ENCODE data around the gene PLD4. TPM values are rescaled to one million over a fixed set of nuclear protein-coding genes. Genes with fewer than 3 reads are reported as not detected.
"Not testable (repeated sequence)": the region's sequence is repeated elsewhere in the genome, so short reads cannot be mapped to it uniquely, and the experiment has no call there.

The PLD4 gene
- total and polyA plus RNA-seq, 9 of the 15 experiments (the other 6 are each of a cell fraction or from before 2014, with no cell fraction given), result 0.18 to 0.24 TPM; not detected in 7

GRCh38 chr14:104904650-104905578, 19.8 kb upstream of the PLD4 start:
- H3K9me3 ChIP-seq (replicated peaks; ENCODE audit: control insufficient read depth, insufficient read depth, low read depth, low read length); H2AFZ ChIP-seq (ENCODE audit: low read depth, low read length); H3K9me1 ChIP-seq (ENCODE audit: control insufficient read depth, insufficient read depth, low read length); H4K20me1 ChIP-seq (replicated peaks; ENCODE audit: control insufficient read depth, insufficient read depth, low read length); H3K36me3 ChIP-seq (ENCODE audit: control insufficient read depth, insufficient read depth, low read length); FAIRE-seq; ATAC-seq; H3K4me1 ChIP-seq (replicated peaks in 1 of 2; ENCODE audit: control insufficient read depth in 2 of 2, insufficient read depth in 2 of 2, low read length in 2 of 2); H3K4me3 ChIP-seq; POLR2A ChIA-PET; intact Hi-C loops (cut with micrococcal nuclease); H3K79me2 ChIP-seq (ENCODE audit: control insufficient read depth, insufficient read depth, low read length); DNase-seq (ENCODE audit: extremely low read depth in 1 of 4, low spot score in 3 of 4); CTCF ChIA-PET (ENCODE audit: low intra/inter-chr PET ratio); BruUV-seq (replicated peaks); H3K9ac ChIP-seq (ENCODE audit: insufficient read depth in 1 of 2, low read depth in 2 of 2, low read length in 2 of 2); H3K4me2 ChIP-seq (ENCODE audit: insufficient read depth, low read length); H3K27ac ChIP-seq (ENCODE audit: extremely low read depth, low read depth, low read length); in situ Hi-C loops (cut with MboI): not testable (repeated sequence)
- 6% methylated on average over 9 of the region's 38 CpGs for WGBS (ENCODE audit: insufficient coverage, low coverage, missing lambda C conversion rate)
- peaks cover 12 to 24% of the 10 kb centered on the region in 2 experiments; a peak in 4 of 5 replicates for H3K27me3 ChIP-seq (ENCODE audit: control insufficient read depth in 2 of 2, insufficient read depth in 2 of 2, low read length in 2 of 2)

DNA sequence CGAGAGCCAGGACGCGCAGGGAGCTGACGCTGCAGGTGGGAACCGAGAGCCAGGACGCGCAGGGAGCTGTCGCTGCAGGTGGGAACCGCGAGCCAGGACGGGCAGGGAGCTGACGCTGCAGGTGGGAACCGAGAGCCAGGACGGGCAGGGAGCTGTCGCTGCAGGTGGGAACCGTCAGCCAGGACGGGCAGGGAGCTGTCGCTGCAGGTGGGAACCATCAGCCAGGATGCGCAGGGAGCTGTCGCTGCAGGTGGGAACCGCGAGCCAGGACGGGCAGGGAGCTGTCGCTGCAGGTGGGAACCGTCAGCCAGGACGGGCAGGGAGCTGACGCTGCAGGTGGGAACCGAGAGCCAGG, 19.1 kb upstream of the PLD4 start:
- BruUV-seq (replicated peaks); CTCF ChIA-PET (ENCODE audit: low intra/inter-chr PET ratio); H3K27ac ChIP-seq (ENCODE audit: extremely low read depth, low read depth, low read length); H3K4me2 ChIP-seq (ENCODE audit: insufficient read depth, low read length); H3K4me3 ChIP-seq; intact Hi-C loops (cut with micrococcal nuclease); H3K9ac ChIP-seq (ENCODE audit: insufficient read depth in 1 of 2, low read depth in 2 of 2, low read length in 2 of 2); H3K4me1 ChIP-seq (replicated peaks in 1 of 2; ENCODE audit: control insufficient read depth in 2 of 2, insufficient read depth in 2 of 2, low read length in 2 of 2); POLR2A ChIA-PET; H3K9me3 ChIP-seq (replicated peaks; ENCODE audit: control insufficient read depth, insufficient read depth, low read depth, low read length); H3K36me3 ChIP-seq (ENCODE audit: control insufficient read depth, insufficient read depth, low read length); H3K9me1 ChIP-seq (ENCODE audit: control insufficient read depth, insufficient read depth, low read length); H2AFZ ChIP-seq (ENCODE audit: low read depth, low read length); ATAC-seq; H3K79me2 ChIP-seq (ENCODE audit: control insufficient read depth, insufficient read depth, low read length); DNase-seq (ENCODE audit: extremely low read depth in 1 of 4, low spot score in 3 of 4); in situ Hi-C loops (cut with MboI); H4K20me1 ChIP-seq (replicated peaks; ENCODE audit: control insufficient read depth, insufficient read depth, low read length); FAIRE-seq: not testable (repeated sequence)
- 4% methylated on average over 16 of the region's 28 CpGs for WGBS (ENCODE audit: insufficient coverage, low coverage, missing lambda C conversion rate)
- peaks cover 12 to 24% of the 10 kb centered on the region in 2 experiments; a peak in 4 of 5 replicates for H3K27me3 ChIP-seq (ENCODE audit: control insufficient read depth in 2 of 2, insufficient read depth in 2 of 2, low read length in 2 of 2)
